HCEC 1CT (cell line): ENCODE measurements around the gene RAMP1.

Source experiments
- DNase-seq: peaks from one replicate; pipeline ENCODE4 v3.0.0-alpha.2; 2017

RAMP1 gene

GRCh38 chr2:237895544-237896506, 36.4 kb downstream of the RAMP1 start:
- DNase-seq, result no peak

- DNase-seq, result no peak
Measured at GRCh38 chr2:237896507-237896892, 37.1 kb downstream of the RAMP1 start.

GRCh38 chr2:237896956-237897355, 37.5 kb downstream of the RAMP1 start:
- no peak for DNase-seq

- DNase-seq, result no peak
Measured at GRCh38 chr2:237898057-237898414, 38.6 kb downstream of the RAMP1 start.

- DNase-seq, result no peak
Measured at GRCh38 chr2:237900891-237901831, 41.7 kb downstream of the RAMP1 start.

GRCh38 chr2:237901932-237902850, 42.8 kb downstream of the RAMP1 start:
- no peak for DNase-seq

- DNase-seq, result peak; percentile 51
Measured at GRCh38 chr2:237904831-237905599, 45.6 kb downstream of the RAMP1 start.

- DNase-seq, result no peak
Measured at GRCh38 chr2:237907144-237907543, 47.7 kb downstream of the RAMP1 start.

- DNase-seq, result no peak
Measured at GRCh38 chr2:237909075-237909695, 49.8 kb downstream of the RAMP1 start.

GRCh38 chr2:237909801-237910475, 50.5 kb downstream of the RAMP1 start:
- DNase-seq, result no peak

GRCh38 chr2:237910576-237911362, 51.3 kb downstream of the RAMP1 start:
- DNase-seq, result no peak

GRCh38 chr2:237911363-237912017, 52.1 kb downstream of the RAMP1 start:
- DNase-seq, result no peak

GRCh38 chr2:237912271-237913192, 53.1 kb downstream of the RAMP1 start:
- no peak for DNase-seq

GRCh38 chr2:237913193-237913917, 53.9 kb downstream of the RAMP1 start:
- no peak for DNase-seq

GRCh38 chr2:237915576-237915975, 56.2 kb downstream of the RAMP1 start:
- DNase-seq, result no peak

- DNase-seq, result no peak
Measured at GRCh38 chr2:237916296-237916695, 56.9 kb downstream of the RAMP1 start.

GRCh38 chr2:237917696-237918374, 58.4 kb downstream of the RAMP1 start:
- DNase-seq, result no peak
